GM23338 (cell line): ENCODE results near the gene BACE2. TPM values are rescaled to one million over a fixed set of nuclear protein-coding genes. Genes with fewer than 3 reads are reported as not detected.

Experiments used
- CREB1 ChIP-seq: fragments of 250-450 bp; sonication (Bioruptor Pico); IDR thresholded peaks from 2 replicates; pipeline ENCODE4 v1.5.0; 2020; ENCODE audit warnings: low read depth, mild to moderate bottlenecking, moderate library complexity
- JUNB ChIP-seq: IDR thresholded peaks from one replicate; pipeline ENCODE4 v1.6.1; 2016; ENCODE audit warnings: antibody characterized with exemption; ENCODE audit not compliant: unreplicated experiment
- NANOG ChIP-seq: IDR thresholded peaks from 2 replicates; pipeline ENCODE4 v1.6.1; 2016; ENCODE audit warnings: antibody characterized with exemption, borderline replicate concordance
- polyA plus RNA-seq: library from polyadenylated mRNA; unstranded; fragments of >200 nt; fragmentation: Nextera tagmentation; extraction: Ambion mirVana; gene quantifications from 2 replicates; pipeline ENCODE4 v1.2.1, GENCODE V29; 2016
- total RNA-seq: library from RNA; depleted of rRNA; stranded (reverse); fragments of >200 nt; shearing (Covaris generic); gene quantifications from 2 replicates; pipeline ENCODE4 v1.2.3, GENCODE V29; 2014
- TF ChIP-seq, protein P1 (sequence below): fragments of 250-450 bp; sonication (Bioruptor Pico); IDR thresholded peaks from 2 replicates; pipeline ENCODE4 v1.5.0; 2020; ENCODE audit warnings: mild to moderate bottlenecking, moderate library complexity
- TF ChIP-seq, protein P2 (sequence below), 2 experiments: fragments of 200-600 bp in 1 of 2; sonication (generic) in 1 of 2; conservative IDR thresholded peaks; 2 replicates each; pipeline versions ENCODE4 v1.5.1 to v1.6.1; 2016 to 2017; ENCODE audit warnings: antibody characterized with exemption in 2 of 2, low read depth in 2 of 2, mild to moderate bottlenecking in 2 of 2, moderate library complexity in 1 of 2

The BACE2 gene
- total and polyA plus RNA-seq, 2 experiments from 2014 or later = 3.5 to 6.8 TPM

DNA sequence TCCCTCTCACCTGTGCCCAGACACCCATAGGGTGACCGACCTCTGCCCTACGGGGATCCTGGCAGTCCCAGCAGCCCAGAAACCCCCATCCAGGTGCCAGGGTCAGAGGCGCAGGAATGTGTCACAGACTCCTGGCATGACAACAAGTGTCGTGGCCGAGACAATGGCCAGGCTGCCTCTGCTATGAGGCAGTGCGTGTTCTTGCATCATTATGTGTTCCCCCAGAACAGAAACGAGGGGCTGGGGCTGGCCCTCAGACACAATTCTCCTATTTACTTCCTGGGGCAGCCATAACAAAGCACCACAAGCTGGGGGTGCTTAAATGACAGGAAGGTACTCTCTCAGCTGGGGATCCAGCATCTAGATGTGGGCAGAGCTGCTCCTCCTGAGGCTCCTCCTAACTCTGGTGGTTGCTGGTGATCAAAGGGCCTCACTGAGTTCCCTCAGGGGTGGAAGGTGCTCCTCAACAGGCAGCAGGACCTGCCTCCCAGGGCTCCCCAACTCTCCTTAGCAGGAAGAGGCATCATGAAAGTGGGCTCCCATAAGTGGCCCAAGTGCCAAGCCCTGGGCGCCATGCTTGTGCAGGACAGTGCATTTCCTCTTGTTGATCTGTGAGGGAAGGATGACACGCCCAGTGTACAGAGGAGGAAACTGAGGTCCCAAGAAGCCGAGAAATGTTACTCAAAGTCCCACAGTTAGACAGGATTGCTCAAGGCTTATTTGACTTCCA is 24.2 kb upstream of the BACE2 start (continued):
- TF ChIP-seq, protein P1, sequence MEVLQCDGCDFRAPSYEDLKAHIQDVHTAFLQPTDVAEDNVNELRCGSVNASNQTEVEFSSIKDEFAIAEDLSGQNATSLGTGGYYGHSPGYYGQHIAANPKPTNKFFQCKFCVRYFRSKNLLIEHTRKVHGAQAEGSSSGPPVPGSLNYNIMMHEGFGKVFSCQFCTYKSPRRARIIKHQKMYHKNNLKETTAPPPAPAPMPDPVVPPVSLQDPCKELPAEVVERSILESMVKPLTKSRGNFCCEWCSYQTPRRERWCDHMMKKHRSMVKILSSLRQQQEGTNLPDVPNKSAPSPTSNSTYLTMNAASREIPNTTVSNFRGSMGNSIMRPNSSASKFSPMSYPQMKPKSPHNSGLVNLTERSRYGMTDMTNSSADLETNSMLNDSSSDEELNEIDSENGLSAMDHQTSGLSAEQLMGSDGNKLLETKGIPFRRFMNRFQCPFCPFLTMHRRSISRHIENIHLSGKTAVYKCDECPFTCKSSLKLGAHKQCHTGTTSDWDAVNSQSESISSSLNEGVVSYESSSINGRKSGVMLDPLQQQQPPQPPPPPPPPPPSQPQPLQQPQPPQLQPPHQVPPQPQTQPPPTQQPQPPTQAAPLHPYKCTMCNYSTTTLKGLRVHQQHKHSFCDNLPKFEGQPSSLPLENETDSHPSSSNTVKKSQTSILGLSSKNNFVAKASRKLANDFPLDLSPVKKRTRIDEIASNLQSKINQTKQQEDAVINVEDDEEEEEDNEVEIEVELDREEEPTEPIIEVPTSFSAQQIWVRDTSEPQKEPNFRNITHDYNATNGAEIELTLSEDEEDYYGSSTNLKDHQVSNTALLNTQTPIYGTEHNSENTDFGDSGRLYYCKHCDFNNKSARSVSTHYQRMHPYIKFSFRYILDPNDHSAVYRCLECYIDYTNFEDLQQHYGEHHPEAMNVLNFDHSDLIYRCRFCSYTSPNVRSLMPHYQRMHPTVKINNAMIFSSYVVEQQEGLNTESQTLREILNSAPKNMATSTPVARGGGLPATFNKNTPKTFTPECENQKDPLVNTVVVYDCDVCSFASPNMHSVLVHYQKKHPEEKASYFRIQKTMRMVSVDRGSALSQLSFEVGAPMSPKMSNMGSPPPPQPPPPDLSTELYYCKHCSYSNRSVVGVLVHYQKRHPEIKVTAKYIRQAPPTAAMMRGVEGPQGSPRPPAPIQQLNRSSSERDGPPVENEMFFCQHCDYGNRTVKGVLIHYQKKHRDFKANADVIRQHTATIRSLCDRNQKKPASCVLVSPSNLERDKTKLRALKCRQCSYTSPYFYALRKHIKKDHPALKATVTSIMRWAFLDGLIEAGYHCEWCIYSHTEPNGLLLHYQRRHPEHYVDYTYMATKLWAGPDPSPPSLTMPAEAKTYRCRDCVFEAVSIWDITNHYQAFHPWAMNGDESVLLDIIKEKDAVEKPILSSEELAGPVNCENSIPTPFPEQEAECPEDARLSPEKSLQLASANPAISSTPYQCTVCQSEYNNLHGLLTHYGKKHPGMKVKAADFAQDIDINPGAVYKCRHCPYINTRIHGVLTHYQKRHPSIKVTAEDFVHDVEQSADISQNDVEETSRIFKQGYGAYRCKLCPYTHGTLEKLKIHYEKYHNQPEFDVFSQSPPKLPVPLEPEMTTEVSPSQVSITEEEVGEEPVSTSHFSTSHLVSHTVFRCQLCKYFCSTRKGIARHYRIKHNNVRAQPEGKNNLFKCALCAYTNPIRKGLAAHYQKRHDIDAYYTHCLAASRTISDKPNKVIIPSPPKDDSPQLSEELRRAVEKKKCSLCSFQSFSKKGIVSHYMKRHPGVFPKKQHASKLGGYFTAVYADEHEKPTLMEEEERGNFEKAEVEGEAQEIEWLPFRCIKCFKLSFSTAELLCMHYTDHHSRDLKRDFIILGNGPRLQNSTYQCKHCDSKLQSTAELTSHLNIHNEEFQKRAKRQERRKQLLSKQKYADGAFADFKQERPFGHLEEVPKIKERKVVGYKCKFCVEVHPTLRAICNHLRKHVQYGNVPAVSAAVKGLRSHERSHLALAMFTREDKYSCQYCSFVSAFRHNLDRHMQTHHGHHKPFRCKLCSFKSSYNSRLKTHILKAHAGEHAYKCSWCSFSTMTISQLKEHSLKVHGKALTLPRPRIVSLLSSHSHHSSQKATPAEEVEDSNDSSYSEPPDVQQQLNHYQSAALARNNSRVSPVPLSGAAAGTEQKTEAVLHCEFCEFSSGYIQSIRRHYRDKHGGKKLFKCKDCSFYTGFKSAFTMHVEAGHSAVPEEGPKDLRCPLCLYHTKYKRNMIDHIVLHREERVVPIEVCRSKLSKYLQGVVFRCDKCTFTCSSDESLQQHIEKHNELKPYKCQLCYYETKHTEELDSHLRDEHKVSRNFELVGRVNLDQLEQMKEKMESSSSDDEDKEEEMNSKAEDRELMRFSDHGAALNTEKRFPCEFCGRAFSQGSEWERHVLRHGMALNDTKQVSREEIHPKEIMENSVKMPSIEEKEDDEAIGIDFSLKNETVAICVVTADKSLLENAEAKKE (CRISPR knock-in tag) = no peak
- TF ChIP-seq, protein P2, sequence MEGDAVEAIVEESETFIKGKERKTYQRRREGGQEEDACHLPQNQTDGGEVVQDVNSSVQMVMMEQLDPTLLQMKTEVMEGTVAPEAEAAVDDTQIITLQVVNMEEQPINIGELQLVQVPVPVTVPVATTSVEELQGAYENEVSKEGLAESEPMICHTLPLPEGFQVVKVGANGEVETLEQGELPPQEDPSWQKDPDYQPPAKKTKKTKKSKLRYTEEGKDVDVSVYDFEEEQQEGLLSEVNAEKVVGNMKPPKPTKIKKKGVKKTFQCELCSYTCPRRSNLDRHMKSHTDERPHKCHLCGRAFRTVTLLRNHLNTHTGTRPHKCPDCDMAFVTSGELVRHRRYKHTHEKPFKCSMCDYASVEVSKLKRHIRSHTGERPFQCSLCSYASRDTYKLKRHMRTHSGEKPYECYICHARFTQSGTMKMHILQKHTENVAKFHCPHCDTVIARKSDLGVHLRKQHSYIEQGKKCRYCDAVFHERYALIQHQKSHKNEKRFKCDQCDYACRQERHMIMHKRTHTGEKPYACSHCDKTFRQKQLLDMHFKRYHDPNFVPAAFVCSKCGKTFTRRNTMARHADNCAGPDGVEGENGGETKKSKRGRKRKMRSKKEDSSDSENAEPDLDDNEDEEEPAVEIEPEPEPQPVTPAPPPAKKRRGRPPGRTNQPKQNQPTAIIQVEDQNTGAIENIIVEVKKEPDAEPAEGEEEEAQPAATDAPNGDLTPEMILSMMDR (conservative IDR thresholded peaks at IDR 0.05; ENCODE audit: low read depth in 2 of 2) = no peak
- TF ChIP-seq CREB1 = no peak
- no peak for TF ChIP-seq NANOG
- no peak for TF ChIP-seq JUNB
